GM19395 (cell line): ENCODE measurements around the gene POU2F3.
A peak's percentile ranks its signal among the peaks of the same experiment; 100 is the strongest.
"Not testable (repeated sequence)": the region's sequence is repeated elsewhere in the genome, so short reads cannot be mapped to it uniquely, and the experiment has no call there.

ENCODE experiments used
- ATAC-seq: cut with Tn5 transposase; IDR thresholded peaks from one replicate; pipeline ENCODE4 v1.9.1; 2021; ENCODE audit warnings: mild to moderate bottlenecking, moderate library complexity; ENCODE audit not compliant: unreplicated experiment

Gene POU2F3

DNA sequence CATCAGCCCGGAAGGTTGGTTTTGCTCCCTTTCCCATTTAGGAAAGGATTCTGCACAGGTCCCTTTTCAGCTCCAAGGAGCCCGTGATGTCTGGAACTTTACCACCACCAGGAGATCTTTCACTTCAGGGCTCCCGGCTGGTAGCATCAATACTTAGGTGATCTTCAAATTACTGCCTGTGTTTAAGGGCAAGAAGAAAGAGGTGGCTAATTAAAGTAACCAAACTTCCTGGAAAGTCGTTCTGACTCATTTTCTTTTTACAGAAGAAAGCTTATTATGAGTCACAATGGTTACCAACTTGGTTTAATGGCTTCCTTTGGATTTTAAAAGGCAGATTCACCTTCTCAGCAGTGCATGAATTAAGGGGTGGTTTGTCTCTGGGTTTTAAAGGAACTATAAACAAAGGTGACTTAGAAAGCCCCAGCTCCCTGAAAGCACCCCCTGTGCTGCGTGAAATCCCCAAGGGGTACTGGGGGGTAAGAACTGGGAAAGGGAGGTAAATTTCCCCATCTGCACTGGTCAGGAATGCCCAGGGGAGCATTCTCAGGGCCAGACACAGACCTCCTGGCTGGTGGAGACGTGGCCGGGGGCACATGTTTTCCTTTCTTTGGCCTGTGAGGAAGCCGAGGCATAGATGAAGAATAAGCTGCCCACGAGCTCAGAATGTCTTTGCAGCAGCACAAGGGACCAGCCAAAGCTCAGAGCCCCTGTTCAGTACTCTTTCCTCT lies 8.8 kb downstream of the POU2F3 start:
- ATAC-seq, result peak; percentile 76

DNA sequence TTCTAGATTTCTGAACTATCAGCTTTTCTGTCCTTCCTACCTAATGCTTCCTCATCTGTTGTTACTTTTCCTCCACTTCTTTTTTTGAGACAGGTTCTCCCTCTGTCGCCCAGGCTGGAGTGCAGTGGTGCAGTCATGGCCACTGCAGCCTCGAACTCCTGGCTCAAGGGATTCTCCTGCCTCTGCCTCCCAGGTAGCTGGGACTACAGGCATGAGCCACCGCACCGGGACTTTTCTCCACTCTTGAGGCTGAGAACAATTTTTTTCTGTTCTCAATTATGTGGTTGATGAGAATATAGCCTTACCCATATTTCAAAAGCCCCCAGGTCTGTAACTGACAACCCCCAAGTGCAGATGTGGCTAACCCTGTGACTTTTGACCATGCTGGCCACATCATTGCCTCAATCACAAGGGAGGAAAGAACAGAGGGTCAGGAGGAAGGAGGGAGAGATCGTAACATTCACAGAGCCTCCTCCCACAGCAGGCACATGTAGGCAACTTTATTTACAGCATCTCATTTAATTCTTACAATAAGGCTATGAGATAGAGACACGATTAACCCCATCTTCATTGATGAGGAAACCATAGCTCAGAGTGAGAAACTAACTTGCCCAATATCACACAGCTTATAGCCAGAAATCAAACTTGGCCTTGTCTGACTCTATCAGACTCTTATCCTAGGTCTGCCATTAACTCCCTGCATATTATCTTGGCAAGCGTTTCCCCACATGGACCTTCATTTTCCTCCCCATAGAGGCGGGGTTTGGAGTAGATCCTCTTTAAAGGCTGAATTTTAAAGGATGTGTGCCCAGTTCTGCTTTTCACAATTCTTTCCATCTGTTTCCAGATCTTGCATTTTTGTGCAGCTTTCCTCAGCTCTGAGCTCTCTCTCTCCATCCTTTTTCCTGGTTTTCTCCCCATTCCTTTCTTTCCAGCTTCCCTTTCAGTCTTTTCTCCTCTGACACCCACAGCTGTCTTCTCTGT lies 9.6 kb downstream of the POU2F3 start:
- no peak for ATAC-seq

DNA sequence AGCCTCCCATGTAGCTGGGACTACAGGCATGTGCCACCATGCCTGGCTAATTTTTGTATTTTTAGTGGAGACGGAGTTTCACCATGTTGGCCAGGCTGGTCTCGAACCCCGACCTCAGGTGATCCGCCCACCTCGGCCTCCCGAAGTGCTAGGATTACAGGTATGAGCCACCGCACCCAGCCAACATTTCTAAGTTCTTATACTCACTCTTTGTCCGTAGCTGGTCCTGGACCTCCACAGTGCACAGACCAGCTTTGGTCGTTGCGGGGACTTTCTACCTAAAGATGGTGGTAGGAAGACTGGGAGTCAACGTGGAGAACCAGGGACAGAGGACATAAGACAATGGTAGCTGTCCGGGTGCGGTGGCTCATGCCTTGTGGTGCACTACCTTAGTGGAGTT lies 13.4 kb downstream of the POU2F3 start:
- not testable (repeated sequence) for ATAC-seq

DNA sequence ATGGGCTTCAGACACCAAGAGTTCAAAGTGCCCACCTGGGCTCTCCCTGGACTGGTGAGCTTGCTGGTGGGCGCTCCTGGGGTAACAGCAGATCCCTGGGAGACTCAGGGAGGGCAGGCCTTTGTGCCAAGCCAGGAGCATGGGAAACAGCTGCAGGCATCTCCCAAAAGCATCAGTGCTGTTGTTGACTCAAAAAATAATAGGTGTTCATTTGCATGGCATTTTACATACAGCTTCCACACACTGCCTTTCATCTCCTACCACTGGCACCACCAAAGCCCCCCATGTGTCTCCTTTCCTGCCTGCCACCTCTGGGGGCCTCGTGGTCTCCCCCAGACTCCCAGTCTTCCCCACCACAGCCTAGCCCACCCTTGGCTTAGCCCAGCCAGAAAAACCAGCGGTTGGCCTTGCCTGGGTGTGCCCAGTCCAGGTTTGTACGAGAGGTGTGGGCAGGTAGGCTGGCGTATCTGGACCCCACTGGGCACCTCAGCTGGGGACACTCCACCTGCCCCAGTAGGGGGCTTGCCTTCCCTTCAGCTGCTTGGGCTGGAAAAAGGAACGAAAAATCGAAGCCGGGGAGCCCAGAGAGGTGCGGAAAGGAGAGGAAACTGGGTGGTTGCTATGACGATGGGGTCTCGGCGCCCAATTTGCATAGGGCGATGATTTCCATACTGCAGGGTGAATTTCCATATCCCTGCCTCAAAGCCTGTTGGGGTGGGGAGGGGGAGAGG lies 15.0 kb downstream of the POU2F3 start:
- peak; percentile 80 for ATAC-seq

DNA sequence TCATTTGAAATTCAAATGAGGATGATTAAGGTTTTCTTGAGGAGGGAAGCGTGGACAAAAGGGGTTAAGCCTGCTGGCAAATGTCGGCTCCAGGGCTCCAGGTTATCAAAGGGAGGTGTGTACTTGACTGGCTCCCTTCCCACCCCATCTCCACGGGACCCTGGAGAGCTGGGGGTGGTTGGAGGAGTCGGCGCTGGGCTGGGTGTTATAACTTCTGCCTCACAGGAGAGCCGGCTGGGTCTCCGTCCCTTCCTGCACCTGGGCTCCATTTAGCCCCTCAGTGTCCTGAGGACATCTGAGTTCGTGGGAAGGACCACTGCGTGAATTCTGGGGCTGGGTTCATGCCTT lies 15.6 kb downstream of the POU2F3 start:
- peak; percentile 24 for ATAC-seq

DNA sequence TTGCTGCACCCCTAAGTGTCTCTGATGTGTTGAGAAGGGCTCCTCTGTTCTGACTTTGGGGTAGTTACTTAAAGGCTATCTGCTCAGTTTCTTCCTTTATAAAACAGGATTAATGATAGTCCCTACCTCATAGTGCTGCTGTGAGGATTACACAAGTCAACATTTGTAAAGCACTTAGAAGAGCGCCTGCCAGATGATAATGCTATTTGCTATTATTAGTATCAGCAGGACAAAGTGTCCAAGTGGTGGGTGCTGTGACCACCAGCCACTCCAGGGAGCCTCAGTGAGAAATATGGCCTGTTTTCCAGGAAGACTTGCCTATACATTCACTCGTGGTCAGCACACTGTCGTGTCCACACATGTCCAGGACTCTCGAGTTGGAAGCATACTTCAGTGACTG lies 16.2 kb downstream of the POU2F3 start:
- no peak for ATAC-seq

DNA sequence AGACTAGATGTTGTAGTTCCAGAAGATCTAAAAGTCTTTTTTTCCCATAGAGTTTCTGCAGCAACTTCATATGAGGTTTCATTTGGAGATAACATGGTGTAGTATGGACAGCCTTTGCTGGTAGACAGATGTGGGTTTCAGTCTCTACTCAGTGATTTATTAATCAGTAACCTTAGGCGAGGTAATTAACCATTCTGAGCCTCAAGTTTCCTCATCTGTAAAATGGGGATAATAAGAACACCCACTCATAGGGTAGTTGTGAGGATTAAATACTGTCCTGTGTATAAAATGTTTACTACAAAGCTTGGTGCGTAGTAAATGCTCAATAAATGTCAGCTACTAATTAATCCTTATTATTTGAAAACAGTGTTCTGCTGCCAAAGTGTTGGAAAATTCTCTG lies 16.8 kb downstream of the POU2F3 start:
- ATAC-seq, result no peak

DNA sequence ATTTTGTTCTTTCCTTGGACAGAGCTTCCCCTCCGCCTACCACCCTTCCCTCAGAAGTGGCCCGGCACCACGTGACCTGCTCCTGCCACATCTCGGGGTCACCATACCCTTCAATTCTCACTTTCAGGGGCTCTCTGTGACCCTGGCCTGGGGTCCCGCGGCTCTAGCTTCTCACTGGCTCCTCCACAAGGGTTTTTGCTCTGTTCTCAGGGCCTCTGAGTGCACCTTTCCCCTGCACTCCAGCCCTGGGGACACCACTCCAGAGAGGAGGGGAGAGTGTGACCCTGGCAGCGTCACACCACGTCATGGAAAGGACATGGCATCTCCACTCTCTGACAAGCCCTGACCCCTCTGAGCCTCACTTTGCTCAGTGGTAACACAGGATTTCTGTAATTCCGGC lies 17.4 kb downstream of the POU2F3 start:
- no peak for ATAC-seq

DNA sequence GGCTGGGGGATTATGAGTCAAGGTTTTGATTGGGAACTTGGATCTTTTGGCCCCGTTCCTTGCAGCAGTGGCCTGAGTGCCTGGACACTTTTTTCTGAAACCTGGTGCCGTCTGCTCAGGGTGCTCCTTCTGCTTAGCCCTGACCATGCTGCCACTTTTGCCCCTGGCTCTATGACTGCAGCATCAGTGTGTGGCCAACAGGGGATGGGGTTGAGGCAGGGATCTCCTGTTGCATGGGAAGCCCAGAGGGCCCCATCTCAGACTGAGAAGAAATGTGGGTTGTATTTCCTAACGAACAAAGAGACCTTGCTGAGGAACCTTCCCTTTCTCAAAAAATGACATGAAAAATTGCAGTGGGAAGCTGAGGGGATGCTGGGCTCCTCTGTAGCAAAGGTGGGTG lies 18.7 kb downstream of the POU2F3 start:
- no peak for ATAC-seq

DNA sequence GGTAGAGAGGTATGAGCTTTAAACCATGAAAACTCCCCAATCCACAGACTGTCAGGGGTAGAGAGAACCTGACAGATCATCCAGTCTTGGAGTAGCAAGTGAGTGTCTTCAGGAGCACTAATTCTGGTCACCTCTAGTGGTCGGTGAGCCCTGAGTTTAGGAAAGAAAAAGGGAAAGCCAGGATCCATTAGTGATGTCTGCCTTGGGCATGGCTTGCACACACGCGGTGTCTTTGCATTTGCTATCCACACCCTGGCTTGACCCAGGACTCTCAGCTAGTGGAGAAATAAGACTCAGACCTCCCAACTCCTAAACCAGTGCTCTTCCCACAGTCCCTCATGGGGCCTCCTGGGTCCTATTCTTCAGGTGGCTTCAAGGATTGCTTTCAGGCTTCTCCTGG lies 19.3 kb downstream of the POU2F3 start:
- ATAC-seq, result no peak

DNA sequence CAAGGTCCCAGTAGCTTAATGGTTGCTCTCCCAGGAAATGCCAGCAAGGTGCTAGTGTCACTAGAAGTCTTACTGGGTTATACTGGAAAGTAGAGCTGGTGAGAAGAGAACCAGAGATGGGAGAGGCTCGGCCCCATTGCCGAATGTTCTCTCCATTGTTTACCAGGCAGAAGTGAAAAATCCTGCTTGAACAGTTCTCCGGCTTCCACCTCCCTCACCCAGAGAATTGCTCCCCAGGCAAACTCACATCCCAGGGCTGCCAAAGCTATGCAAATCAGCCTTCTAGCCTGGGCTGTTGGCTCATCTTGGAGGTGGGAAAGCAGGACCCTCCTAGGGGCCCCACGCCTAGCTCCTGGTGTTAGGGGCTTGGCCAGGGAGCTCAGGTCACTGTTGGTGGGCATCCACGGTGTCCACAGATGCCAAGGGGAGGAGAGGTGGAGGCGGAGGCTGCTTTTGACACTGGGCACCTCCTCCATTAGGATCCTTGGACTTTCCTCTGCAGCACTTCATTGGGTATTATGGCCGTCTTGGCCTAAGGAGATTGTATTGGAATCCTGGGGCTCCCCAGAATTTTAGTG lies 20.1 kb downstream of the POU2F3 start:
- ATAC-seq, result no peak

DNA sequence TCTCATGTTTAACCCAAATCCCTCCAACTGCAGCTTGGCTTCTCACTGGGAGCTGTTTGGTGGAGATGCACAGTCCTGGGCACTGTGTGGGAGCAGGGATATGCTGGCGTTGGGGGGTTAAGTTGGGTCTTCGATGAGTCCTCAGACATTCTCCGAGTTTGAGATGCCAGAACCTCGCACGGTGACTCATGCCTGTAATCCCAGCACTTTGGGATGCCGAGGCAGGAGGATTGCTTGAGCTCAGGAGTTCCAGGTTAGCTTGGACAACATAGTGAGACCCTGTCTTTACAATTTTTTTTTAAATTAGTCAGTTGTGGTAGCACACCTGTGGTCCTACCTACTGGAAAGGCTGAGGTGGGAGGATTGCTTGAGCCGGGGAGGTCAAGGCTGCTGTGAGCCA lies 20.7 kb downstream of the POU2F3 start:
- no peak for ATAC-seq

DNA sequence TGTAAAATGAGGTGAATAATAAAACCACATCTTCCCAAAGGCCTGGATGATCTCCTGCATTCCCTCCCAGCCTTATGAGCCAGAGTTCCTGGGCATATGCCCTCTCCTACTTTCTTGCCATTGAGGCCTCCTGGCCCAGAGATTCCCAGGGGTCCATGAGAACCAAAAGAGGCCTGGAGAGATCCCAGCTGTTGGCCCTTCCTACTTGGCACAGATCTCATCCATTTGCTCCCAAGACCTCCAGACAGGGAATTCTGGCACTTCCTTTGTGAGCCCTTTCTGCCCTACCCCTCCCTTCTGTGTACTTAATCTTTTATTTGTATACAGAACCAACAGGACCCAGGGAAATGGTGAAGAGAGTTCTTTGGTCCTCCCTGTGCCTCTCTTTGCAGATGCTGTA lies 21.4 kb downstream of the POU2F3 start:
- no peak for ATAC-seq

DNA sequence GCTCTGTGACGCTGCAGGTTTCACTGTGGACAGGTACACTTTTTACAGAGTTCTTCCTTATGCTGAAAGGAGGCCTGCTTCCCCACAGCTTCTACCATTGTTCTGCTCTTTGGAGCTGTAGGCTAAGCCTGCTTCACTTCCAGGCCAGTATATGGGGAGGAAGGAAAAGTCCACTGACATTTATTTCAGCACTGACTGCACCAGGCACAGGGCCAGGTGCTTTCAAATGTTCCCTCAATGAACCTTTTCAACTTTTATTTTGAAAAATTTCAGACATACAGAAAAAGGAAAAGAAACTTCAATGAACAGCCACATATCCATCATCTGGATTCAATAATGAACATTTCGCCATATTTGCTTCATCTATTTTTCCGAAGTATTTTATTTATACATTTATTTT lies 22.0 kb downstream of the POU2F3 start:
- ATAC-seq, result no peak

DNA sequence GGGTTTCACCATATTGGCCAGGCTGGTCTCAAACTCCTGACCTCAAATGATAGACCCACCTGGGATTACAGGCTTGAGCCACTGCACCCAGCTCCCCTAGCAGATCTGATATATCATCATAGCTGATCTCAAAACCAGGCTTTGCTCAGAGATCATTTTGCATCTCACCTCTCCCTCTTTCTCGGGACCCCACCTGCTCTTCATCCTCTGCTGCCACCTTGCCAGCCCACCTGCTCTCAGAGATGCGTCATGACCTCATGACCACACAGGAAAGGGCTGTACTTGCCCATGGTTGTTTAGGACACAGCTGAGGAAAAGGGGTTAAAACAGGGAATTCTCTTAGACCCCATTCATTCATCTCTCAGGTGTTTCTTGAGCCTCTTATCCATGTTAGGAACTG lies 27.4 kb downstream of the POU2F3 start:
- no peak for ATAC-seq

DNA sequence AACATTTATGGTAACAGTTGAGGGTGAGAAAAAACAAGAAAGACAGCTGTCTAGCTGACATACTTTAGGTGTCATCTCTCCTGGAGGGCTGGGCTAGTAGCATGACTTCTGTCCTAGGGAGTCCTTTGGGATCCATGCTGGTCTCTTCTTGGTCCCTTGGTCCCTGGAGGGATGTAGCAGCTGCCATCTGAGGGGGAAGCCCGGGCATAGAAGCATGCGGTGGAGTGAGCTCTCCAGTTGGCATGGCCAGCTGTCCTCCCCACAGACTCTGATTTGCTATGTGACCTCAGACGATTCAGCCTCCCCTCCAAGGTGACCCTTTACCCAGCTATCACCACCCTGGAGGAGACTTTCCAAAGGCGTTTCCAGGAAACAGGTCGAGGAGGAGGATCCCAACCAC lies 28.7 kb downstream of the POU2F3 start:
- ATAC-seq, result no peak

DNA sequence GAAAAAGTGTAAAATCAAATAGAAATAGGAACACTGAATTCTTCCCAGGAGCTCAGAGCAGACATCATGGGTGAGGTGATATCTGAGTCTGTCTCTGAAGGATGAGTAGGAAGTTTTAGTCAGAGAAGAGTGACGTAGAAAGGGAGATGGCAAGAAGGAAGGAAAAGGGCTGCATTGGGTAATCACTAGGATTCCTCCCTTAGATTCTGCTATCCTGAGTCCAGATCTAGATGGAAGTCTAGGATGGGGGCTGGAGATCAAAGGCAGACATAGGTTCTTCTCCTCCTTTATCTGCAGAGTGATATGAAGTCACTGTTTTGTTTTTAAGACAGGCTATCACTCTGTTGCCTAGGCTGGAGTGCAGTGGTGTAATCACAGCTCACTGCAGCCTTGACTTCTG lies 30.4 kb downstream of the POU2F3 start:
- no peak for ATAC-seq

DNA sequence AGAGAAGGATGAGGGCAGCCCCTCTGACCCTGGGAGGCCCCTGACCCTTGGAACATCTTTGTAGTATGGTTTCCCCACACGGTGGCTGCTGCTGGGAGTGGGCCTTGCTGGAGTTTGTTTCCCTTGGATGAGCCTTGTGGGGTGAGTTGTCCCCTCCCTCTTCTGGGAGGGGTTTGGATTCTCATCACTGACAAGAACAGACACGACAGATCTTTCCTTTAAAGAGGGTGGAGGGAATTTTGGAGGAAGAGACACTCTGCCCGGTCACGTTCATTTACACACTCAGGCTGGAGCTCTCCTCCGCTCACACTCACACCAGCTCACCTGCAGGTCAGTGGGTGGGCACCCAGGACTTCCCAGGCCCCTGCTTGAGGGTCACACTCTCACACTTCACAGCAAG lies 31.7 kb downstream of the POU2F3 start:
- no peak for ATAC-seq

DNA sequence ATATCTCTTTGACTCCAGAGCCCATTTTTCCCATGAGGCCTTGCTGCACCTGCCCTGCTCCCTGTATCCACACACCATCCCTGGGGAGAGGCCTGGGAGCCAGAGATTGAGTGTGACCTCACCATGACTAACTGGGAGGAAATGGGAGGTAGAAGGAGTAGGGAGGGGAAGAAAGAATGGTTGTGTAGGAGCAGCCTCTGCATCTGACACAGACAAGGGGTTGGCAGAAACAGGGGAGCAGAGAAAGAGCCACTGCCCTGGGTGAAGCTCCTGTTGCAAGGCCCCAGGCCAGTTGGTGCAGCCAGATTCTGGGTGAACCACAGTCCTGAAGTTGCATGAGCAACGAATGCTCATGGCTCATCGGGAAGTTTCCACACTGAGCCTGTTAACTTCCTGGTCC lies 32.4 kb downstream of the POU2F3 start:
- ATAC-seq, result no peak

DNA sequence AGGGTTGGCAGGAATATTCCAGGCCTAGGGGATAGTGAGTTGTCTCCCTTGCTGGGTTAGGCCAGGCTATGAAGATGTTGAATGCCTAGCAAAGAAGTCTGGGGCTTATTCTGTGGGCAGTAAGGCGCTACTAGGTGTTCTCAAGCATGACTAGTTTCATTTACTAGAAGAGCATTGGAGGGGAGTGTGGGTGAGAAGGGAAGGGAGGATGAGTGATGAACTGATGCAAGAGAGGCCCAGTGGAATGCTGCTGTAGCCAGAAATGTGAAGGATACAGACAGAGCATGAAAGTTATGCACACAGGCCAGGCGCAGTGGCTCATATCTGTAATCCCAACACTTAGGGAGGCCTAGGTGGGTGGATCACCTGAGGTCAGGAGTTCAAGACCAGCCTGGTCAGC lies 33.5 kb downstream of the POU2F3 start:
- ATAC-seq, result no peak

DNA sequence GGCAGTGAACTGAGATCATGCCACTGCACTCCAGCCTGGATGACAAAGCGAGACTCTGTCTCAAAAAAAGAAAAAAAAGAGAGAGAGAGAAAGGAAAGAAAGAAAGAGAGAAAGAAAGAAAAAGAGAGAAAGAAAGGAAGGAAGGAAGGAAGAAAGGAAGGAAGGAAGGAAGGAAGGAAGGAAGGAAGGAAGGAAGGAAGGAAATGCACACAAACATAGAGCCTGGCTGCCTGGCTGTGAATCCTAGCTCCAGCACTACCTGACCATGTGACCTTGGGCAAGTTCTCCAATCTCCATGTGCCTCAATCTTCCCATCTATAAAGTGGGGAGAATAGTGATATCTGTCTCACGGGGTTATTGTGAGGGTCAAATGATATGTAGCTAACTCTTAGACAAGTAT lies 34.0 kb downstream of the POU2F3 start:
- ATAC-seq, result not testable (repeated sequence)
